PFSK-1 (cell line): ENCODE data around the gene KHSRP.

Experiments used
- FOXP2 ChIP-seq: optimal IDR thresholded peaks from 2 replicates; pipeline ENCODE3; 2011; ENCODE audit warnings: borderline replicate concordance, control low read depth, inconsistent platforms; ENCODE audit not compliant: insufficient read depth; ENCODE audit errors: extremely low read length, extremely low read depth
- POLR2AphosphoS5 ChIP-seq: IDR thresholded peaks from 2 replicates; pipeline ENCODE4 v1.6.1; 2012; ENCODE audit warnings: low read depth, mild to moderate bottlenecking, control low read depth, low read length, moderate library complexity
- SIN3A ChIP-seq: IDR thresholded peaks from 2 replicates; pipeline ENCODE4 v1.6.1; 2012; ENCODE audit warnings: mild to moderate bottlenecking, low read length, moderate library complexity, borderline replicate concordance; ENCODE audit not compliant: insufficient read depth
- TAF1 ChIP-seq: IDR thresholded peaks from 2 replicates; pipeline ENCODE4 v1.6.1; 2012; ENCODE audit warnings: low read length, control low read depth, borderline replicate concordance; ENCODE audit not compliant: insufficient read depth
- TF ChIP-seq, protein P1 (sequence below), 2 experiments: IDR thresholded peaks; 2 replicates each; pipeline versions ENCODE4 v1.6.1 to v1.8.0; 2011 to 2012; ENCODE audit warnings: low read depth in 2 of 2, low read length in 2 of 2, control low read depth in 1 of 2, inconsistent platforms in 1 of 2, mild to moderate bottlenecking in 1 of 2, moderate library complexity in 1 of 2; ENCODE audit not compliant: insufficient read depth in 1 of 2

The KHSRP gene

DNA sequence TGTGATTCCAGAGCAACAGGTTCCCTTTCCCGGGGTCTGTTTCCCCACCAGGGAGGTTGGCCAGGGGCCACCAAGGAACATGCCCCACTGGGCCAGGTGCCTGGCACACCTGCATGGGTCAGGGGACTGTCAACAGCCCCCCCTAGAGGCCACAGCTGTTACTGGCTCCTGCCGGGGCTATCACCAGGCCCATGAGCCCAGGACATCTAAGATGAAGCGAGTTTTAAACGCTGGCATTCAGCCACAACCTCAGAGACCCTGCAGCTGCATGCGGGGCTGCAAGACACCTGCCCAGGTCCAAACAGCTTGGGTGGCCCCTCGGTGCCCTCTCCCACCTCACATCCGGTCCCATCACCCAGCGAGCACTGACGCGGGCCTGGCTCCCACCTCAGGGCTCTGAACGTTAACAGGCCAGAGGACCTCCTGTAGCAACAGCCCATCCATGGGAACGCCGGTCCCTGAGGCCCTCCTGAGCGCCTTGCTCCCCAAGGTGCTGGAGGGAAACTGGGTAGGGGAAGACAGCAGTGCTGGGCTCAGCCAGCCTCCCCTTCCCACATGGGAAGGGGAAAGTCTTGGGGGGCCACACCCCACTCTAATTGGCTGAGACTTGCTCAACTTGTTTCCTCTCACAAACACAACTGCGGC is 12.0 kb downstream of the KHSRP start:
- TF ChIP-seq FOXP2 (no peak), POLR2AphosphoS5 (peak; percentile 19; the same call in 1 of the 2 replicates)

DNA sequence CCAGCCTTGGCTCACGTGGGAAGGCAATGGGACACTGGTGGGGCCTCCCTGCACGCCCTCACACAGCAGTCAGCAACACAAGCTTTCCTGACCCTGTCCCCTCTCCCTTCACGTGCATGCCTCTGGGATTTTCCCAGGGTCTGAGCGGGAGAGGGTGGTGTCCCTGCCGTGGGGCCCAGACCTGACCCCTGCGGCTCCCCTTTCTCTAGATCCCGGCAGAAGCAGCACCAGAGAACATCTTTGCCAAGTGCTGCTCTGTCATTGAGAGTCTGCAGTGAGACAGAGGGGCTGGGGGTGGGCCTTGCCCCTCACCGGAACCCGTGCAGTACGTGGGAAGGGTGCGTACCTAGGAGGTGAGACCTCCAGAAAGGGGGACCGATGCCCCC is 12.6 kb downstream of the KHSRP start:
- no peak for TF ChIP-seq FOXP2
- TF ChIP-seq POLR2AphosphoS5, result no peak
- TF ChIP-seq, protein P1, sequence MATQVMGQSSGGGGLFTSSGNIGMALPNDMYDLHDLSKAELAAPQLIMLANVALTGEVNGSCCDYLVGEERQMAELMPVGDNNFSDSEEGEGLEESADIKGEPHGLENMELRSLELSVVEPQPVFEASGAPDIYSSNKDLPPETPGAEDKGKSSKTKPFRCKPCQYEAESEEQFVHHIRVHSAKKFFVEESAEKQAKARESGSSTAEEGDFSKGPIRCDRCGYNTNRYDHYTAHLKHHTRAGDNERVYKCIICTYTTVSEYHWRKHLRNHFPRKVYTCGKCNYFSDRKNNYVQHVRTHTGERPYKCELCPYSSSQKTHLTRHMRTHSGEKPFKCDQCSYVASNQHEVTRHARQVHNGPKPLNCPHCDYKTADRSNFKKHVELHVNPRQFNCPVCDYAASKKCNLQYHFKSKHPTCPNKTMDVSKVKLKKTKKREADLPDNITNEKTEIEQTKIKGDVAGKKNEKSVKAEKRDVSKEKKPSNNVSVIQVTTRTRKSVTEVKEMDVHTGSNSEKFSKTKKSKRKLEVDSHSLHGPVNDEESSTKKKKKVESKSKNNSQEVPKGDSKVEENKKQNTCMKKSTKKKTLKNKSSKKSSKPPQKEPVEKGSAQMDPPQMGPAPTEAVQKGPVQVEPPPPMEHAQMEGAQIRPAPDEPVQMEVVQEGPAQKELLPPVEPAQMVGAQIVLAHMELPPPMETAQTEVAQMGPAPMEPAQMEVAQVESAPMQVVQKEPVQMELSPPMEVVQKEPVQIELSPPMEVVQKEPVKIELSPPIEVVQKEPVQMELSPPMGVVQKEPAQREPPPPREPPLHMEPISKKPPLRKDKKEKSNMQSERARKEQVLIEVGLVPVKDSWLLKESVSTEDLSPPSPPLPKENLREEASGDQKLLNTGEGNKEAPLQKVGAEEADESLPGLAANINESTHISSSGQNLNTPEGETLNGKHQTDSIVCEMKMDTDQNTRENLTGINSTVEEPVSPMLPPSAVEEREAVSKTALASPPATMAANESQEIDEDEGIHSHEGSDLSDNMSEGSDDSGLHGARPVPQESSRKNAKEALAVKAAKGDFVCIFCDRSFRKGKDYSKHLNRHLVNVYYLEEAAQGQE (IDR thresholded peaks at IDR 0.05; ENCODE audit: insufficient read depth in 1 of 2, low read depth in 2 of 2, low read length in 2 of 2), result no peak
- no peak for TF ChIP-seq SIN3A
- no peak for TF ChIP-seq TAF1

DNA sequence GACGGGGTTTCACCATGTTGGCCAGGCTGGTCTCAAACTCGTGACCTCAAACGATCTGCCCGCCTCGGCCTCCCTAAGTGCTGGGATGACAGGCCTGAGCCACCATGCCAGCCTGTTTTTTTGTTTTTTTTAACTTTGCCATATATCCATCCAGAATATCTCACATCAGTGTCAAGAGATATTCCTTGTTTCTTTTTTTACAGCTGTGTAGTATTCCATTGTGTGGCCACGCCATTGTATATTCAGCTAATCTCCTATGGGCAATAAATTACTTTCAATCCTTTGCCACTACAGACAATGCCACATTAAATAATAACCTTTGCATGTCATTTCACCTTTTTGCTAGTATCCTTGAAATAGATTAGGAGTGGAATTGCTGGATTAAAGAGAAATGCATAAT is 15.3 kb downstream of the KHSRP start:
- TF ChIP-seq FOXP2 (no peak), SIN3A (no peak), TAF1 (no peak), POLR2AphosphoS5 (no peak)
- TF ChIP-seq, protein P1 (IDR thresholded peaks at IDR 0.05; ENCODE audit: insufficient read depth in 1 of 2, low read depth in 2 of 2, low read length in 2 of 2), result no peak

DNA sequence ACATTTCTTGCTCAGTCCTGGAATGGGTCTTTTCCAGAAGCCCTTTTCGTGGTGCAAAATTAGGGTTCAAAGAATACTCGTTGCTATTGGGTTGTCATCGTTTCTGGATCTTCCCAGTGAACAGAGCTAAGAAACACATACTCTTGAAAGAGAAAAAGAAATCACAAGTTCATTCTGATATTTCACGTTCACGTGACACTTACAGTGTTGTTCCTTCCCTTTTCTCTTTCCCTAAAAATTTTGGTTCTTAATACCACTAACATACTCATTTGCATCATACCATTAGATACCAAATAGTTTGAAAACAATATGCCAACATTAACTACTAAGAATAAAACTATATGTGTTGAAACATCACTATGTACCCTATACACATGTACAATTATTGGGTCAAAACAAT is 18.2 kb downstream of the KHSRP start:
- TF ChIP-seq SIN3A (no peak), POLR2AphosphoS5 (no peak)

DNA sequence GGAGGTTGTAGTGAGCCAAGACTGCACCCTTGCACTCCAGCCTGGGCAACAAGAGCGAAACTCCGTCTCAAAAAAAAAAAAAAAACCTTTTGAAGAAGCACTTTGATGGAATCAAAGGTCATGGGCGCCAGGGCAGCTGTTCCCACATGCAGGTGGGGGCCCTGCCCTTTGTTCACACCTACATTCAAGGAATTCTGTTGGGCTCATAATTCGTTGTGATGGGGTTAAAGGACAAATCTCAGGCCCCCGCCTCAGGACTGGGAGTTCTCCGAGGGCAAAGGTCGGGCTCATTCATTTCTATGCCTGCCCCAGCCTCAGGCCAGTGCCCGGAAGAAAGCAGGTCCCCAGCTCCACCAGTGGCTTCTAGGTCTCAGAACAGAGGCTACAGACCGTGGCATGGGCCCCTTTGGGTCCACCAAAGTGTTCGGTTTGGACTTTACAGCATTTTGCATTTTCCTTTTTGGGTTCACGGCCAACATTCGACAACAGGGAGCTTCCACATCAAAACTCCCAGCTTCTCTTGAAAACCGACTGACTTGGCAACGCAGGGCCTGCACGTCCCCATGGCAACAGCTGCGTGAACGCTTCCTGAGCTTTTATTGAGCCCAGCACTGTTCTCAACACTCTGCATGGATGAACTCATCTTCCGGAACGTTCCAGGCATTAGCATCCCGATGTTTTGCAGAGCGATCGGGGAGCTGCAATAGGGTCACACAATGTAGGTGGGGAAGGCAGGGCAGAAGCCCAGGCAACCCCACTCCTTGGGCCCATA is 21.6 kb downstream of the KHSRP start:
- TF ChIP-seq, protein P1 (IDR thresholded peaks at IDR 0.05; ENCODE audit: insufficient read depth in 1 of 2, low read depth in 2 of 2, low read length in 2 of 2), result no peak
- no peak for TF ChIP-seq POLR2AphosphoS5
- TF ChIP-seq FOXP2, result no peak
- no peak for TF ChIP-seq SIN3A
- TF ChIP-seq TAF1, result no peak

DNA sequence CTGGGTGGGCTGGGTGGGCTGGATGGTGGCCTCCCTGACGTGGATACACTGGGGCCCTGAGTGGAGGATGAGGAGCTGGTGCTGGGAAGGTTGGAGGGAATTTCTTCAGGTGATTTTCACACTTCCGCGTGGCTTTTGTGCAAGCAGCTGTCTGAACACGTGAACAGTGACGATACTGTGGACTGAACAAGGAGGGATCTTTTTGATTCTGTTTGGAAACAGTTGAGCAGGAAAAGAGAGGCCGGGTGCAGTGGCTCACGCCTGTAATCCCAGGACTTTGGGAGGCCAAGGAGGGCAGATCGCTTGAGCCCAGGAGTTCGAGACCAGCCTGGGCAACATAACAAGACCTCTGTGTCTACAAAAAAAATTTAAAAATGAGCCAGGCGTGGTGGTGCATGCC is 22.6 kb downstream of the KHSRP start:
- TF ChIP-seq POLR2AphosphoS5 (no peak), TAF1 (no peak), FOXP2 (no peak), SIN3A (no peak)
- TF ChIP-seq, protein P1 (IDR thresholded peaks at IDR 0.05; ENCODE audit: insufficient read depth in 1 of 2, low read depth in 2 of 2, low read length in 2 of 2), result no peak
